Fibroblast of lung (primary cell): ENCODE results near the gene ALDH5A1.

Experiments used
- CTCF ChIP-seq, 2 donors: IDR thresholded peaks in 1 of 2; conservative IDR thresholded peaks in 1 of 2; 1 replicate in 1 of 2; 2 replicates in 1 of 2; pipeline ENCODE4 v1.5.1; 2011 to 2012; ENCODE audit warnings: low read length in 2 of 2, control low read depth in 1 of 2, inconsistent platforms in 1 of 2, low read depth in 1 of 2, mild to moderate bottlenecking in 1 of 2
- EZH2 ChIP-seq: IDR thresholded peaks from 2 replicates; pipeline ENCODE4 v1.5.1; 2012; ENCODE audit warnings: low read length, control low read depth, mild to moderate bottlenecking; ENCODE audit errors: missing control alignments

GRCh38 chr6:24513602-24514001, 18.8 kb downstream of the ALDH5A1 start:
- TF ChIP-seq CTCF (conservative IDR thresholded peaks at IDR 0.05 in 1 of 2, IDR thresholded peaks at IDR 0.05 in 1 of 2; ENCODE audit: low read depth in 1 of 2, low read length in 2 of 2) (no peak), EZH2 (no peak)
